K562 (cell line): ENCODE results near the gene SPEF1.

Source experiments
- ASH1L ChIP-seq: fragments of 450-650 bp; IDR thresholded peaks from 2 replicates; pipeline ENCODE4 v1.6.1; 2018; ENCODE audit warnings: borderline replicate concordance, mild to moderate bottlenecking, low read depth; ENCODE audit not compliant: partially characterized antibody
- CTCF ChIP-seq, 3 experiments: IDR thresholded peaks in 2 of 3; conservative IDR thresholded peaks in 1 of 3; 2 replicates each; pipeline ENCODE4 v1.5.1; 2011 to 2012; ENCODE audit warnings: low read length in 3 of 3, mild to moderate bottlenecking in 3 of 3, control low read depth in 2 of 3, improper control_type of control experiment in 1 of 3, inconsistent platforms in 1 of 3, low read depth in 1 of 3, mixed read lengths in 1 of 3, moderate library complexity in 1 of 3; ENCODE audit not compliant: insufficient read depth in 2 of 3
- SMC3 ChIP-seq: conservative IDR thresholded peaks from 2 replicates; pipeline ENCODE4 v1.6.1; 2011; ENCODE audit warnings: low read depth, low read length, improper control_type of control experiment; ENCODE audit not compliant: insufficient read depth

DNA sequence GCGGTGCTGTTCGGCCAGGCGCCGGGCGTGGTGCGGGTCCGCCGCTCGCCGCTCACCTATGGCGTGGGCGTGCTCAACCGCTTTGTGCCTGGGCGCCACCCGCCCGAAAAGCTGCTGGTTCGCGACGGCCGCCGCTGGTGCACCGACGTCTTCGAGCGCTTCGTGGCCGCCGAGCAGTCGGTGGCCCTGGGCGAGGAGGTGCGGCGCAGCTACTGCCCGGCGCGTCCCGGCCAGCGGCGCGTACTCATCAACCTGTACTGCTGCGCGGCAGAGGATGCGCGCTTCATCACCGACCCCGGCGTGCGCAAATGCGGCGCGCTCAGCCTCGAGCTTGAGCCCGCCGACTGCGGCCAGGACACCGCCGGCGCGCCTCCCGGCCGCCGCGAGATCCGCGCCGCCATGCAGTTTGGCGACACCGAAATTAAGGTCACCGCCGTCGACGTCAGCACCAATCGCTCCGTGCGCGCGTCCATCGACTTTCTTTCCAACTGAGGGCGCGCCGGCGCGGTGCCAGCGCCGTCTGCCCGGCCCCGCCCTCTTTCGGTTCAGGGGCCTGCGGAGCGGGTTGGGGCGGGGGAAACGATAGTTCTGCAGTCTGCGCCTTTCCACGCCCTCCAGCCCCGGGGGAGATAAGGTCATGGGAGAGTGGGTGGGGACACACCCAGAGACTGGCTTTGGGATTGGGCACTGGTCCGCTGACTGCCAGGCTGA lies 29.4 kb downstream of the SPEF1 start:
- no peak for TF ChIP-seq ASH1L
- TF ChIP-seq CTCF (IDR thresholded peaks at IDR 0.05 in 2 of 3, conservative IDR thresholded peaks at IDR 0.05 in 1 of 3; ENCODE audit: insufficient read depth in 2 of 3, low read depth in 1 of 3, low read length in 3 of 3) = no peak
- TF ChIP-seq SMC3 = no peak
